ENCODE data around the gene NPAS3.

NPAS3 gene

GRCh38 chr14:33062881-33063280, 124.2 kb downstream of the NPAS3 start:
- Histone ChIP-seq H2AFZ (ENCODE audit: insufficient read depth, low read length, poor library complexity) (no peak overlapping the region), H3K27ac (ENCODE audit: low read depth, low read length) (no peak overlapping the region), H3K4ac (ENCODE audit: low read depth, low read length) (no peak overlapping the region), H3K9ac (ENCODE audit: low read length) (no peak overlapping the region), H4K91ac (ENCODE audit: low read depth, low read length) (no peak overlapping the region), H4K12ac (ENCODE audit: low read depth, low read length) (no peak overlapping the region), H3K23ac (ENCODE audit: low read length) (no peak overlapping the region), H3K14ac (ENCODE audit: low read length) (no peak overlapping the region), H4K8ac (ENCODE audit: low read depth, low read length) (no peak overlapping the region), H3K4me3 (ENCODE audit: low read depth, low read length) (no peak overlapping the region), H3K9me3 (ENCODE audit: insufficient read depth, low read depth, low read length) (no peaks in the 10 kb centered on the region), H3K79me2 (ENCODE audit: control insufficient read depth, insufficient read depth, low read length, poor library complexity) (no peaks in the 10 kb centered on the region), H3K79me1 (ENCODE audit: low read length) (no peaks in the 10 kb centered on the region), H3K4me1 (ENCODE audit: control insufficient read depth in 1 of 2, insufficient read depth in 2 of 2, low read length in 2 of 2) (peaks cover 3% of the 10 kb centered on the region in 2 experiments), H3K4me2 (ENCODE audit: low read length) (no peak overlapping the region), H2BK5ac (ENCODE audit: low read depth, low read length, poor library complexity) (no peak overlapping the region), H2BK120ac (ENCODE audit: insufficient read depth, low read length, poor library complexity) (no peak overlapping the region), H2AK5ac (ENCODE audit: low read length) (no peak overlapping the region), H2BK12ac (ENCODE audit: low read length) (no peak overlapping the region), H3K36me3 (ENCODE audit: control insufficient read depth in 1 of 2, insufficient read depth in 2 of 2, low read length in 2 of 2) (no peaks in the 10 kb centered on the region), H3K27me3 (ENCODE audit: insufficient read depth, low read length) (no peaks in the 10 kb centered on the region), H3K18ac (ENCODE audit: low read length) (no peak overlapping the region)
- DNase-seq: peak; percentile 44 to 82
- no CpG with 5 or more reads among the region's 2 CpGs for WGBS (ENCODE audit: extremely low coverage, insufficient coverage, insufficient read length)

DNA sequence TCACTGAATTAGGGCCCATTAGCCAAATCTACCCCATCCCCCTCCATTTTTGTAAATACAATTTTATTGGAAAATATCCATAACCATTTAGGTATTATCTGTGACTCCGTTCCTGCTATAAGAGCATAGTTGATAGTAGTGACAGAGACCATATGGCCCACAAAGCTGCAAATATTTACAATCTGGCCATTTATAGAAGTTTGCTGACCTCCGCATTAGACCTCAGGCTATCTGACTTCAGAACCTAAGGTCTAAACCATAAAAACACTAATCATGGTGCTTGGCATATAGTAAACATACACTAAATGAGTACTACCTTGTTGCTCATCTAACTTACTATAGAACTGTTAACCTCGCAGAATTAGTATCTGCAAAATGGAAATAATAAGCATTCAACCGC, 124.8 kb downstream of the NPAS3 start:
- H3K36me3 ChIP-seq (ENCODE audit: control insufficient read depth in 1 of 2, insufficient read depth in 2 of 2, low read length in 2 of 2): no peaks in the 10 kb centered on the region
- H3K23ac ChIP-seq (ENCODE audit: low read length): no peak overlapping the region
- H2BK120ac ChIP-seq (ENCODE audit: insufficient read depth, low read length, poor library complexity): no peak overlapping the region
- no peak overlapping the region for H4K91ac ChIP-seq (ENCODE audit: low read depth, low read length)
- no peak overlapping the region for H4K8ac ChIP-seq (ENCODE audit: low read depth, low read length)
- H3K79me2 ChIP-seq (ENCODE audit: control insufficient read depth, insufficient read depth, low read length, poor library complexity): no peaks in the 10 kb centered on the region
- no peak overlapping the region for H3K27ac ChIP-seq (ENCODE audit: low read depth, low read length)
- no peak overlapping the region for H2AFZ ChIP-seq (ENCODE audit: insufficient read depth, low read length, poor library complexity)
- DNase-seq: no peak
- no peak overlapping the region for H3K4me3 ChIP-seq (ENCODE audit: low read depth, low read length)
- H2AK5ac ChIP-seq (ENCODE audit: low read length): no peak overlapping the region
- H3K14ac ChIP-seq (ENCODE audit: low read length): no peak overlapping the region
- no peak overlapping the region for H2BK12ac ChIP-seq (ENCODE audit: low read length)
- H3K4me2 ChIP-seq (ENCODE audit: low read length): no peak overlapping the region
- no peaks in the 10 kb centered on the region for H3K27me3 ChIP-seq (ENCODE audit: insufficient read depth, low read length)
- H2BK5ac ChIP-seq (ENCODE audit: low read depth, low read length, poor library complexity): no peak overlapping the region
- H3K4me1 ChIP-seq (ENCODE audit: control insufficient read depth in 1 of 2, insufficient read depth in 2 of 2, low read length in 2 of 2): peaks cover 3% of the 10 kb centered on the region in 2 experiments
- no peaks in the 10 kb centered on the region for H3K79me1 ChIP-seq (ENCODE audit: low read length)
- no peak overlapping the region for H3K9ac ChIP-seq (ENCODE audit: low read length)
- no peak overlapping the region for H4K12ac ChIP-seq (ENCODE audit: low read depth, low read length)
- H3K4ac ChIP-seq (ENCODE audit: low read depth, low read length): no peak overlapping the region
- WGBS (ENCODE audit: extremely low coverage, insufficient coverage, insufficient read length): no CpG with 5 or more reads among the region's 4 CpGs
- no peak overlapping the region for H3K18ac ChIP-seq (ENCODE audit: low read length)
- H3K9me3 ChIP-seq (ENCODE audit: insufficient read depth, low read depth, low read length): no peaks in the 10 kb centered on the region

DNA sequence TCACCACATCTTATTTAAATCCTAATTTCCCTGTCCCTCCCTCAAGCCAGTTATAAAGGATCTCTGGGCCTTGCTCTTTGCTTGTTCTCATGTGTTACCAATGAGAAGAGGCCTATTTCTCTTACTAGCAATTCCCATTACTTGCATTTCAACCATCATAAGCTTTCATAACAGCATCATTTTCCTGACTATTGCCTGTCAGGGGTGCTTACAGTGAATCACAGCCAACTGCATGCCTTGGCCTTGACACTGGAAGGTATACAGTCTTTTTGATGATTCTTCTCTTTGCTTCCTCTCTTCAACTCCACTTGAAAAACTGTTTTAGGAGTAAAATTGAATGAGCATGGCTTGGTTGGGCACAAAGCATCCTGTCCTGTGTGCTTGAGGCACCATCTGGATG, 127.0 kb downstream of the NPAS3 start:
- no peak for DNase-seq
- Histone ChIP-seq H3K27me3 (ENCODE audit: insufficient read depth, low read length) (no peaks in the 10 kb centered on the region), H2BK5ac (ENCODE audit: low read depth, low read length, poor library complexity) (no peak overlapping the region), H3K4me3 (ENCODE audit: low read depth, low read length) (no peak overlapping the region), H3K36me3 (ENCODE audit: control insufficient read depth in 1 of 2, insufficient read depth in 2 of 2, low read length in 2 of 2) (no peaks in the 10 kb centered on the region), H2AFZ (ENCODE audit: insufficient read depth, low read length, poor library complexity) (no peak overlapping the region), H3K23ac (ENCODE audit: low read length) (no peak overlapping the region), H3K4ac (ENCODE audit: low read depth, low read length) (no peak overlapping the region), H4K91ac (ENCODE audit: low read depth, low read length) (no peak overlapping the region), H3K79me1 (ENCODE audit: low read length) (no peaks in the 10 kb centered on the region), H3K14ac (ENCODE audit: low read length) (no peak overlapping the region), H3K18ac (ENCODE audit: low read length) (no peak overlapping the region), H4K12ac (ENCODE audit: low read depth, low read length) (no peak overlapping the region), H2AK5ac (ENCODE audit: low read length) (no peak overlapping the region), H2BK120ac (ENCODE audit: insufficient read depth, low read length, poor library complexity) (no peak overlapping the region), H2BK12ac (ENCODE audit: low read length) (no peak overlapping the region), H3K9me3 (ENCODE audit: insufficient read depth, low read depth, low read length) (no peaks in the 10 kb centered on the region), H3K4me2 (ENCODE audit: low read length) (no peak overlapping the region), H4K8ac (ENCODE audit: low read depth, low read length) (no peak overlapping the region), H3K9ac (ENCODE audit: low read length) (no peak overlapping the region), H3K4me1 (ENCODE audit: control insufficient read depth in 1 of 2, insufficient read depth in 2 of 2, low read length in 2 of 2) (peaks cover 3% of the 10 kb centered on the region in 2 experiments), H3K79me2 (ENCODE audit: control insufficient read depth, insufficient read depth, low read length, poor library complexity) (no peaks in the 10 kb centered on the region), H3K27ac (ENCODE audit: low read depth, low read length) (no peak overlapping the region)

DNA sequence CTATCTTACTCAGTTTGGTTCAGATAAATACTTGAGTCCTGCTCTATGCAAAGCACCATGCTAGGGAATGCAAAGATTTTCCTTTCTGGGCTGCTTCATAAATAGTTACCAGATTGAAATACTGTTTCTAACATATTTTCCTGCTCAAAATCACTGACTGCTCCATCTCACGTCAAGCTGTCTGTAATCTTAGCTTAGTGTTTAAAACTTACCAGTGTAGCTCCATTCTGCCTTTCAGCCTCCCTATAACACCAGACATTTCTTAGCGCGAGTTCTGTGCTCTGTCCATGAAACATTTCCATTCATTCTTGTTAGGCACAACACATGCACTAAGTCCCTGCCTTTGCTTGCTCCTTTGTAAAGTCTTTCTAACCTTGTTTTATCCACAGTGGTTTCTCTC, 129.4 kb downstream of the NPAS3 start:
- no peaks in the 10 kb centered on the region for H3K9me3 ChIP-seq (ENCODE audit: insufficient read depth, low read depth, low read length)
- H2BK12ac ChIP-seq (ENCODE audit: low read length): no peak overlapping the region
- no peak overlapping the region for H2BK5ac ChIP-seq (ENCODE audit: low read depth, low read length, poor library complexity)
- DNase-seq: no peak
- no CpG with 5 or more reads among the region's 3 CpGs for WGBS (ENCODE audit: extremely low coverage, insufficient coverage, insufficient read length)
- no peak overlapping the region for H3K23ac ChIP-seq (ENCODE audit: low read length)
- H3K79me1 ChIP-seq (ENCODE audit: low read length): no peaks in the 10 kb centered on the region
- no peak overlapping the region for H4K12ac ChIP-seq (ENCODE audit: low read depth, low read length)
- no peak overlapping the region for H4K8ac ChIP-seq (ENCODE audit: low read depth, low read length)
- no peak overlapping the region for H4K91ac ChIP-seq (ENCODE audit: low read depth, low read length)
- H3K14ac ChIP-seq (ENCODE audit: low read length): no peak overlapping the region
- H3K4me3 ChIP-seq (ENCODE audit: low read depth, low read length): no peak overlapping the region
- no peak overlapping the region for H2AK5ac ChIP-seq (ENCODE audit: low read length)
- no peak overlapping the region for H3K27ac ChIP-seq (ENCODE audit: low read depth, low read length)
- no peaks in the 10 kb centered on the region for H3K4me1 ChIP-seq (ENCODE audit: control insufficient read depth in 1 of 2, insufficient read depth in 2 of 2, low read length in 2 of 2)
- H3K36me3 ChIP-seq (ENCODE audit: control insufficient read depth in 1 of 2, insufficient read depth in 2 of 2, low read length in 2 of 2): no peaks in the 10 kb centered on the region
- no peak overlapping the region for H3K9ac ChIP-seq (ENCODE audit: low read length)
- H3K4ac ChIP-seq (ENCODE audit: low read depth, low read length): no peak overlapping the region
- no peak overlapping the region for H2BK120ac ChIP-seq (ENCODE audit: insufficient read depth, low read length, poor library complexity)
- H3K18ac ChIP-seq (ENCODE audit: low read length): no peak overlapping the region
- no peak overlapping the region for H3K4me2 ChIP-seq (ENCODE audit: low read length)
- no peak overlapping the region for H2AFZ ChIP-seq (ENCODE audit: insufficient read depth, low read length, poor library complexity)
- no peaks in the 10 kb centered on the region for H3K27me3 ChIP-seq (ENCODE audit: insufficient read depth, low read length)
- no peaks in the 10 kb centered on the region for H3K79me2 ChIP-seq (ENCODE audit: control insufficient read depth, insufficient read depth, low read length, poor library complexity)

Measured in trophoblast cell (in vitro differentiated cells and primary cell).